Measurements from ENCODE around the gene WNT2B.

GRCh38 chr1:112558634-112559033, 49.9 kb downstream of the WNT2B start:
- no peak for TF ChIP-seq FOXM1 (IDR thresholded peaks at IDR 0.05; ENCODE audit: low read depth)
- TF ChIP-seq FOXM1 (CRISPR knock-in tag; IDR thresholded peaks at IDR 0.05; ENCODE audit: low read depth): no peak
- TF ChIP-seq CTCF (IDR thresholded peaks at IDR 0.05 in 2 of 3, conservative IDR thresholded peaks at IDR 0.05 in 1 of 3; ENCODE audit: insufficient read depth in 2 of 3, low read depth in 1 of 3, low read length in 3 of 3): no peak
- TF ChIP-seq GTF2F1 (IDR thresholded peaks at IDR 0.05; ENCODE audit: low read depth, low read length): no peak
- TF ChIP-seq KAT2B (IDR thresholded peaks at IDR 0.05; ENCODE audit: low read depth, low read length): no peak
- no peak for TF ChIP-seq HDAC6 (IDR thresholded peaks at IDR 0.05; ENCODE audit: low read depth, low read length)
- no peak for TF ChIP-seq ZC3H4 (CRISPR knock-in tag; IDR thresholded peaks at IDR 0.05; ENCODE audit: borderline replicate concordance)
- TF ChIP-seq COPS2 (conservative IDR thresholded peaks at IDR 0.05): no peak
- TF ChIP-seq PHF8 (IDR thresholded peaks at IDR 0.05; ENCODE audit: borderline replicate concordance, low read length): no peak
- TF ChIP-seq KDM5B (IDR thresholded peaks at IDR 0.05; ENCODE audit: insufficient replicate concordance, low read depth, low read length): no peak
- no peak for TF ChIP-seq GABPB1 (CRISPR knock-in tag; IDR thresholded peaks at IDR 0.05)

Data from K562 (cell line).